Measurements from ENCODE around the gene KPNA1. TPM values are rescaled to one million over a fixed set of nuclear protein-coding genes. Genes with fewer than 3 reads are reported as not detected.

KPNA1 gene
- total RNA-seq, 2 donors from 2014 or later: 40.3 to 89.5 TPM

DNA sequence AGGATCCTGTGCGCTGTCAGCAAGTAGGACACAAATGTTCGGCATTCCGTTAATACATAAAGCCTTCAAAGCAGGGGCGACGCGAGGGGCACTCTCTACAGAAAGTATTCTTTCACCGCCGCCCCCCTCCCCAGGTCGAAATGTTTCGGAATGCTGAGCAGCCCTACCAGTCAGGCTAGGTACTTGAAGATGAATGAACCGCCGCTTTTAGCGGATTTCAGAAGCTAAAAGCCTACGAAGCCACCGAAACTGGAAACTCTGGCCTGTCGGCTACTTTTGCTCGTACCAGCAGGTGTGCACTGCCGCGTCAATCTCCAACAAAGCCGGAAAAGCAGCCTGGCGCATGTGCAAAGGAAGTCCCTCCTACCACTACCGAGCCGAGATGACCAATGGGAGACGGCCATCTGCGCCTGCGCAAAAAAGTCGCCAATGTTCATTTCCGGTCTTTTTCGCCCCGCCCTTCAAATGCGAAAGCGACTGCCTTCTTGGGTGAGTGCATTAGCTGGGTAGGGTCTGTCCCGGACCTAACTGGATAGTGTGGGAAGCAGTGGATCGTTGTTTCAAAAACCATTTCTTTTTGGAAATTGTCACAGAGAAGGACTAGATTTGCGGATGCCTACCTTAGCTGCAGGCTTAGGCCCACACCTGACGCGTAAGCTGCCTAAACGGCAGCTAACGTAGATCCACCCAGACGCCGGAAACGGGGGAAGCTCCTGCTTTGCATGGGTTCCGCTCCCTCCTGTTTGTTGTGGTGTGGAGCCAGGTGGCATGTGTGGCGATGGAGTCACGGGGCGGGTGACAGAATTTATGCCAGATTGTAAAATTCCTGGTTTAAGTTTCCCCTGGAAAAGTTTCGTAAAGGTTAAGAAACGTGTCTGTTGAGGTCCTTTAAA, 98.7 kb downstream of the KPNA1 start, which contains the start of gene WDR5B:
Gene WDR5B (minus strand): TSS at position 301 of the 893 bp plus-strand sequence. CDS start 534 bp downstream, outside the sequence.
- H3K36me3 Mint-ChIP-seq: peaks cover 25% of the 10 kb centered on the region in 2 donors

DNA sequence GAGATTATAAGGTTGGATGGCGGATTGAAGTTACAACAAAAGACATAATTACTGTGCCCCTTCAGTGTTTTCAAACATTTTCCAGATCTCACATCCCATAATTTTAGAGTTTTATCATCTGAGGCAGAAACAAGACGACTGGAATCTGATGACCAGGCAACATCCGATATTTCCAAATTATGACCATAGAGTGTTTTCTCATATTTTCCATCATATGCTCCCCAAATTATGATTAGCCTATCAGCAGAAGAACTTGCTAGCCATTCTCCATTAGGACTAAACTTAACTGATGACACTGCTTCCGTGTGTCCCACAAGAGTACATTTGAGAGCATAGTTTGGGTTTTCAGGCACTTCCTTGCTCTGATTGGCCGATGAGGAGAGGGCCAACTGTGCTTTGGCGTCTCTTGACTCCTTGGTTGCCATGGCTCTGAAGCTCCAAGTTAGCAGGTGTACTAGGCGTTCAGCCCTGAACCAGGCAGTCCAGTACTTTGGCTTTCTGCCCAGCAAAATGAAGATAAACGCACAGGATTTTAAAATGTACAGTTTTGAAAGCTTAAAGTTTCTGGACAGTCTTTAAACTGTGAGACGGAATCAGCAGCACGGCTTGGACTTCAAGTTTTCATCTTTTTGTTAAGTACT, 99.5 kb downstream of the KPNA1 start:
- peak; percentile 54 to 66 for DNase-seq (ENCODE audit: low spot score in 2 of 2)
- Mint-ChIP-seq H3K9me3 (no peaks in the 10 kb centered on the region), H3K27ac (peak overlapping the region; percentile 96 to 98), H3K36me3 (peaks cover 25% of the 10 kb centered on the region in 2 donors)
- peak; percentile 43 to 62 for ATAC-seq

More for the DNA sequence above, 98.7 kb downstream of the KPNA1 start, which contains the start of gene WDR5B:
- peak; percentile 91 to 93 for ATAC-seq
- Mint-ChIP-seq H3K9me3 (no peaks in the 10 kb centered on the region), H3K27ac (peak within 1 kb of the TSS; percentile 96 to 98)
- DNase-seq (ENCODE audit: low spot score in 2 of 2): peak; percentile 97 to 99

- DNase-seq (ENCODE audit: low spot score in 2 of 2): no peak
- peak overlapping the region in 1 of 2 donors; percentile 96 for H3K27ac Mint-ChIP-seq
- no peak for ATAC-seq
Measured at GRCh38 chr3:122414391-122414790, 100.3 kb downstream of the KPNA1 start.

GRCh38 chr3:122410639-122411038, 104.1 kb downstream of the KPNA1 start:
- peak; percentile 59 to 70 for ATAC-seq
- Mint-ChIP-seq H3K9me3 (no peaks in the 10 kb centered on the region), H3K36me3 (peaks cover 17 to 27% of the 10 kb centered on the region in 2 donors), H3K27ac (no peak overlapping the region)
- no peak for DNase-seq (ENCODE audit: low spot score in 2 of 2)

More at GRCh38 chr3:122414391-122414790, 100.3 kb downstream of the KPNA1 start:
- Mint-ChIP-seq H3K36me3 (peaks cover 25% of the 10 kb centered on the region in 2 donors), H3K9me3 (no peaks in the 10 kb centered on the region)

DNA sequence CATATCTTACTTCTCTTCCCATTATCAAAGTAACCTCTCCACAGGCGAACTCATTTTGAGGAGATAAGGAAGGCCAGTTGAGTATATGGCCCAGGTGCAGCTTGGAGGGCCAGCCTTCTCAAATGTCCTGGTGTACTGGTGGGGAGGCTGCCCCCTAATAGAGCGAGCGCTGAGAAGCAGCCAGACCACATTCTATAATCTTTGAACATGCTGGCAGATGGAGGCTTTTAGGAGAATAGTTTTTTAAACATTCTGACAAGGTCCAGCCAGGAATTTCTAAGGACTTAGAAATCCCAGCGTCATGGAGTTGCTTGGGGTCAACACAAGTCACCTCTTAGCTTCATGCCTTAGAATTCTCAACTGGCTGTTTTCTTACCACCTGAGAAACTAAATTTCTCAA, 104.6 kb downstream of the KPNA1 start:
- DNase-seq (ENCODE audit: low spot score in 2 of 2) (no peak), ATAC-seq (no peak)
- Mint-ChIP-seq H3K27ac (peak overlapping the region; percentile 43 to 67), H3K36me3 (peaks cover 12 to 24% of the 10 kb centered on the region in 2 donors), H3K9me3 (no peaks in the 10 kb centered on the region)

- no peak for ATAC-seq
- no peak for DNase-seq (ENCODE audit: low spot score in 2 of 2)
- H3K27ac Mint-ChIP-seq: peak overlapping the region; percentile 34 to 43
- peaks cover 6 to 18% of the 10 kb centered on the region in 2 donors for H3K36me3 Mint-ChIP-seq
- H3K9me3 Mint-ChIP-seq: no peaks in the 10 kb centered on the region
Measured at GRCh38 chr3:122409446-122409845, 105.3 kb downstream of the KPNA1 start.

DNA sequence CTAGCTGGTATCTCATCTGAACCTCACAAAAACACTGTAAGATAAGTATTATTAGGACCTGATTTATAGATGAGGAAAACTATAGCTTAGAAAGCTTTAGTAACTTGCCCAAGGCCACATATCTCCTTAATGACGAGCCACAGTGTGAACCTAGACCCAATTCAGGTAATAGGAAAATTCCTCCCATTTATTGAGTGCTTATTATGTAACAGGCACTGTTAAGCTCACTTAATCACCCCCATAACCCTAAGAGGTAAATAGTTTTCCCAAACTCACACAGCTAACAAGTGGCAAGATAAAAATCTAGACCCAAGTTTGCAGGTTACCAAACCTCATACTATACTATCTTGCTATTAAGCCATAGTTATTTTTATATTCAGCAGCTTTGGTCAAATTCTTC, 106.8 kb downstream of the KPNA1 start:
- no peak for ATAC-seq
- H3K27ac Mint-ChIP-seq: no peak overlapping the region
- peaks cover 0 to 24% of the 10 kb centered on the region in 2 donors for H3K36me3 Mint-ChIP-seq
- DNase-seq (ENCODE audit: low spot score in 2 of 2): no peak
- no peaks in the 10 kb centered on the region for H3K9me3 Mint-ChIP-seq

- ATAC-seq (peak; percentile 40 to 48), DNase-seq (ENCODE audit: low spot score in 2 of 2) (no peak)
- no peaks in the 10 kb centered on the region for H3K9me3 Mint-ChIP-seq
- H3K36me3 Mint-ChIP-seq: peaks cover 0 to 20% of the 10 kb centered on the region in 2 donors
- peak overlapping the region; percentile 62 to 89 for H3K27ac Mint-ChIP-seq
Measured at GRCh38 chr3:122406198-122406597, 108.5 kb downstream of the KPNA1 start.

DNA sequence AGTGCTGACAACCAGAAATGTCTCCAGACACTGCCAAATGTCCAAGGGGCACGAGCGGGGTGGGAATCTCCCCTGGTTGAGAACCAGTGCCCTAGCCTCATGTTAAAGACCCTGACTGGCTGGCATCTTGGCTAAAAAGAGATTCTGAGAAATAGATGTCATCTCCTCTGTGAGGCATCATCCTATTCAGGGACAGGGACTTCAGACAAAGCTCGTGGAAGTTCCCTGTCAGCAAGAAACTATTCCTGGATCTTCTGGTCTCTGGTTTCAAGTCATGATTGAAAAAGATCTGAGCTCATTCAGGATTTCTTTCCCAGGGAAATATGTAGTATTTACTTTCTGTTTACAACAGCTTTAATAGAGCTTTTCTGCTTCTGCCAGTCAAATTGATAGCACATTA, 109.7 kb downstream of the KPNA1 start:
- Mint-ChIP-seq H3K9me3 (no peaks in the 10 kb centered on the region), H3K27ac (peak overlapping the region in 1 of 2 donors; percentile 62), H3K36me3 (peaks cover 0 to 20% of the 10 kb centered on the region in 2 donors)
- no peak for DNase-seq (ENCODE audit: low spot score in 2 of 2)
- ATAC-seq: no peak

GRCh38 chr3:122403489-122403888, 111.2 kb downstream of the KPNA1 start:
- Mint-ChIP-seq H3K36me3 (peaks cover 0 to 20% of the 10 kb centered on the region in 2 donors), H3K9me3 (no peaks in the 10 kb centered on the region)

DNA sequence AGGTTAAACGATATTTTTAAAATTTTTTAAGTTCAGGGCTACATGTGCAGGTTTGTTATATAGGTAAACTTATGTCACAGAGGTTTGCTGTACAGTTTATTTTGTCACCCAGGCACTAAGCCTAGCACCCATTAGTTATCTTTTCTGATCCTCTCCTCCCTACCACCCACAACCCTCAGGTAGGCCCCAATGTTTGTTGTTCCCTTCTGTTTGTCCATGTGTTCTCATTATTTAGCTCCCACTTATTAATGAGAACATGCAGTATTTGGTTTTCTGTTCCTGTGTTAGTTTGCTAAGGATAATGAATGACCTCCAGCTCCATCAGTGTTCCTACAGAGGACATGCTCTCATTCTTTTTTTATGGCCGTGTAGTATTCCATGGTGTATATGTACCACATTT, 115.8 kb downstream of the KPNA1 start:
- Mint-ChIP-seq H3K9me3 (no peaks in the 10 kb centered on the region), H3K27ac (no peak overlapping the region), H3K36me3 (peaks cover 0 to 22% of the 10 kb centered on the region in 2 donors)
- DNase-seq (ENCODE audit: low spot score in 2 of 2) (no peak), ATAC-seq (no peak)

More at GRCh38 chr3:122403489-122403888, 111.2 kb downstream of the KPNA1 start:
- no peak for DNase-seq (ENCODE audit: low spot score in 2 of 2)
- no peak overlapping the region for H3K27ac Mint-ChIP-seq
- no peak for ATAC-seq

- Mint-ChIP-seq H3K36me3 (peaks cover 0 to 18% of the 10 kb centered on the region in 2 donors), H3K27ac (no peak overlapping the region), H3K9me3 (no peaks in the 10 kb centered on the region)
- DNase-seq (ENCODE audit: low spot score in 2 of 2) (no peak), ATAC-seq (no peak)
Measured at GRCh38 chr3:122397201-122397600, 117.5 kb downstream of the KPNA1 start.

DNA sequence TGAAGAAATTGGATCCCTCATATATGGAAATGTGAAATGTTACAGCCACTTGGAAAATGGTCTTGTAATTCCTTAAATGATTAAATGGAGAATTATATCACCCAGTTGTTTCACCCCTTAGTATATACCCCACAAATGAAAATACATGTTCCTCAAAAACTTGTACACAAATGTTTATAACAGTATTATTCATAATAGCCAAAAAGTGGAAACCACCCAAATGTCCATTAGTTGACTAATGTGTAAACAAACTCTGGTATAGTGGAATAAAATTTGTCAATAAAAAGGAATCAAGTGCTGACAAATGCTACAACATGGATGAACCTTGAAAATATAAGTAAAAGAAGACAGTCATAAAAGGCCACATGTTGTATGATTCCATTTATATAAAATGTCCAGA, 118.2 kb downstream of the KPNA1 start:
- H3K27ac Mint-ChIP-seq: no peak overlapping the region
- no peak for ATAC-seq
- no peak for DNase-seq (ENCODE audit: low spot score in 2 of 2)
- H3K9me3 Mint-ChIP-seq: no peaks in the 10 kb centered on the region
- peaks cover 0 to 18% of the 10 kb centered on the region in 2 donors for H3K36me3 Mint-ChIP-seq

DNA sequence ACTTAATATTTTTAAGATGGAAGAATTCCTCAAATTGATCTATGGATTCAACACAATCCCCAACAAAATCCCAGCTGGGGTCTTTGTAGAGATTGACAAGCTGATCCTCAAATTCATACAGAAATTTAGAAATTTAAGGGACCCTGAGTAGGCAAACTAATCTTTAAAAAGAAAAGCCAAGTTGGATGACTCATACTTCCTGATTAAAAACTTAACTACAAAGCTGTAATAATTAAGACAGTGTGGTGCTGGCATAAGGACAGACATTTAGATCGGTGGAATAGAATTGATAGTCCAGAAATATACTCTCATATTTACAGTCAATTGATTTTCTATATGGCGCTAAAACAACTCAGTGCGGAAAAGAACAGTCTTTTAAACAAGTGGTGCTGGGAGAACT, 119.2 kb downstream of the KPNA1 start:
- H3K36me3 Mint-ChIP-seq: peaks cover 0 to 18% of the 10 kb centered on the region in 2 donors
- H3K9me3 Mint-ChIP-seq: no peaks in the 10 kb centered on the region
- H3K27ac Mint-ChIP-seq: no peak overlapping the region
- DNase-seq (ENCODE audit: low spot score in 2 of 2) (no peak), ATAC-seq (no peak)

DNA sequence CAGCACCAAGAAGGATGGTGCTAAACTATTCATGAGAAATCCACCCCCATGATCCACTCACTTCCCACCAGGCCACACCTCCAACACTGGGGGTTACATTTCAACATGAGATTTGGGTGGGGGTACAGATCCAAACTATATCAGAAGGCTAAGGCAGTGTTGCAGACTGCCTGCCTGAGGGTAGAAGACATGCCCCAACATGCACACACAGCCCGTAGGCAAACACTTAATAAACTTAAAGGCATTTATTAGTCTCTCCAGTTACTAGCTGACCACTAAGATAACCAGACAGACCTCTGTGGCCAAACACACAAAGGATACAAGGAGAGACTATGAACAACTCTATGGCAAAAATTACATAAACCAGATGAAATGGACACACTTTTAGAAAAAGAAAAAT, 120.6 kb downstream of the KPNA1 start:
- Mint-ChIP-seq H3K36me3 (peaks cover 0 to 18% of the 10 kb centered on the region in 2 donors), H3K27ac (peak overlapping the region in 1 of 2 donors; percentile 63), H3K9me3 (no peaks in the 10 kb centered on the region)
- ATAC-seq (no peak), DNase-seq (ENCODE audit: low spot score in 2 of 2) (no peak)

GRCh38 chr3:122392868-122393844, 121.6 kb downstream of the KPNA1 start:
- DNase-seq (ENCODE audit: low spot score in 2 of 2) (no peak), ATAC-seq (peak in 1 of 2 donors; percentile 30)
- Mint-ChIP-seq H3K27ac (peak overlapping the region; percentile 63 to 65), H3K36me3 (peaks cover 0 to 22% of the 10 kb centered on the region in 2 donors), H3K9me3 (no peaks in the 10 kb centered on the region)

All from activated naive CD4-positive, alpha-beta T cell treated with anti-CD3 and anti-CD28 coated beads, Interleukin-2, amount 50 U/mL, for 72 hours (primary cell).